Measurements from ENCODE around the gene SF3A2.

The SF3A2 gene

DNA sequence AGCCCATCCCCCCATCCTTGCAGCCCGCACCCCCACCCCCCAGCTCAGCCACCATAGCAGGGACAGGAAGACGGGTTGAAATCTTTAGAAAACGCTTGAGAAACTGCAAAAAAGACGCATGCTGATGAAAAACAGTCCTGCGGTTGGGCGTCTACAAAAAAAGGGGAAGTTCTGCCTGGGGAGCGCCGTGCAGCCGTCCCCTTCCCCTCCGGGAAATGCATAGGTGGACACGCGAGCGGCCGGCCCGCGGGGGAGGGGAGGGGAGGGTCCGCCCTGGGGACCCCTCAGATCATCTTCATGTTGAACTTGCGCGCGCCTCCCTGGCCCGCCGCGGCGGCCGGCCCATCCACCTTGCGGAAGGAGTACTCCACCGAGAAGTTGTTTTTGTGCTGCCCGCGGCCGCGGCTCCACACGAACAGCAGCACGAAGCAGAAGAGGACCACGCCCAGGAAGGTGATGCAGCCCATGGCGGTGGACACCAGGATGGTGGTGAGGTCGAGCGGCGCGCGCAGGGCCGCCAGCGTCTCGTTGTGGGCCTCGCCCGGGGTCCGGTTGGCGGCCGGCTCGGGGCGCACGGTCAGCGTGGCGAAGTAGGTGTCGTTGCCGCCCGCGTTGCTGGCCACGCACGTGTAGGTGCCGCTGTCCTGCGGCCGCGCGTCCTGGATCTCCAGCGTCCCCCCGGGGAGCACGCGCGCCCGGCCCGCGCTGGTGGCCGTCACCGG lies 53.3 kb downstream of the SF3A2 start:
- no peak for DNase-seq (ENCODE audit: low spot score)

DNA sequence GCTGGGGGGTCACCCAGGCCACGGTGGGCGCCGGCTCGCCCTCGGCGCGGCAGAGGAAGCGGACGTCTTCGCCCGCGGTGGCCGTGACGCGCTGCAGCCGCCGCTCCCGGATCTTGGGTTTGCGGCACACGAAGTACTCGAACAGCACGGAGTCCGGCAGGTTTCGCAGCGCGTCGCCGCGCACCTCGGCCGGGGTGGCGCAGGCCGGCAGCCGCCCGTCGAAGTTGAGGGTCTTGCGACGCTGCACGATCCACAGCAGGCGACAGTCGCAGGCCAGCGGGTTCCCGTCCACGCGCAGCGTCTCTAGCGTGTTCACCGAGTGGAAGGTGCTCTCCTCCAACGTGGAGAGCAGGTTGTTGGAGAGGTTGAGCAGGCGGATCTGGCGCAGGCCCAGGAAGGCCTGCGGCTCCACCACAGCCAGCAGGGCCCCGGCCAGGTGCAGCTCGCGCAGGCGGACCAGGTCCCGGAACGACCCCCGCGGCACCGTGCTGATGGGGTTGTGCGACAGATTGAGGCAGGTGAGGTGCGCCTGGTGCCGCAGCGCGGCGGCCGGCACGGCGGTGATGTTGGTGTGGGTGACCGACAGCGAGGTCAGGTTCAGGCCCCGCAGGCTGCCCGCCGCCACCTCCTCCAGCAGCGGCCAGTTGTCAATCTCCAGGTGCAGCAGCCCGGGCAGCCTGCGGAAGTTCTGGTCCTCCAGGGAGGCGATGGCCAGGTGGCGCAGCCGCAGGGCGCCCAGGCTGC lies 54.0 kb downstream of the SF3A2 start:
- no peak for DNase-seq (ENCODE audit: low spot score)

GRCh38 chr19:2291185-2291751 lies 54.6 kb downstream of the SF3A2 start:
- peak; percentile 64 for DNase-seq (ENCODE audit: low spot score)

GRCh38 chr19:2294687-2295335 lies 58.2 kb downstream of the SF3A2 start:
- peak; percentile 96 for DNase-seq (ENCODE audit: low spot score)

- DNase-seq (ENCODE audit: low spot score) = no peak
Measured at GRCh38 chr19:2296141-2296540, 59.5 kb downstream of the SF3A2 start.

Small RNAs within 50 kb of the gene (small RNA-seq; reads per million reads assigned to genes)
- gene MIR1227 = 0 to 0.04 reads per million in 2 experiments

All from SK-N-DZ (cell line).